ENCODE results near the gene EIF3M.
A peak's percentile ranks its signal among the peaks of the same experiment; 100 is the strongest.

The EIF3M gene

GRCh38 chr11:32583459-32584271 is at the start of gene EIF3M:
Gene EIF3M (plus strand): TSS chr11:32583831. CDS start chr11:32583888, 57 bp downstream.
- peak; percentile 96 for DNase-seq

GRCh38 chr11:32538804-32539203 is 44.8 kb upstream of the EIF3M start:
- DNase-seq, result no peak

GRCh38 chr11:32549611-32550187 is 33.9 kb upstream of the EIF3M start:
- DNase-seq, result no peak

GRCh38 chr11:32550207-32550606 is 33.4 kb upstream of the EIF3M start:
- no peak for DNase-seq

GRCh38 chr11:32555091-32555490 is 28.5 kb upstream of the EIF3M start:
- no peak for DNase-seq

GRCh38 chr11:32555895-32556294 is 27.7 kb upstream of the EIF3M start:
- no peak for DNase-seq

GRCh38 chr11:32561835-32562234 is 21.8 kb upstream of the EIF3M start:
- DNase-seq, result no peak

- DNase-seq, result no peak
Observed at GRCh38 chr11:32562839-32563599, 20.6 kb upstream of the EIF3M start.

GRCh38 chr11:32563600-32563959 is 20.1 kb upstream of the EIF3M start:
- DNase-seq, result no peak

GRCh38 chr11:32566517-32566916 is 17.1 kb upstream of the EIF3M start:
- no peak for DNase-seq

GRCh38 chr11:32567154-32567553 is 16.5 kb upstream of the EIF3M start:
- no peak for DNase-seq

- DNase-seq, result no peak
Observed at GRCh38 chr11:32569313-32569881, 14.2 kb upstream of the EIF3M start.

GRCh38 chr11:32571039-32571438 is 12.6 kb upstream of the EIF3M start:
- DNase-seq, result no peak

- no peak for DNase-seq
Observed at GRCh38 chr11:32573228-32573627, 10.4 kb upstream of the EIF3M start.

- DNase-seq, result no peak
Observed at GRCh38 chr11:32574421-32574820, 9.2 kb upstream of the EIF3M start.

GRCh38 chr11:32575070-32575469 is 8.6 kb upstream of the EIF3M start:
- DNase-seq, result no peak

GRCh38 chr11:32576456-32576855 is 7.2 kb upstream of the EIF3M start:
- DNase-seq, result no peak

- no peak for DNase-seq
Observed at GRCh38 chr11:32580967-32581366, 2.7 kb upstream of the EIF3M start.

GRCh38 chr11:32581556-32581955 is 2.1 kb upstream of the EIF3M start:
- DNase-seq, result no peak

GRCh38 chr11:32584921-32585320 is 1.3 kb downstream of the EIF3M start:
- no peak for DNase-seq

GRCh38 chr11:32586576-32587190 is 3.1 kb downstream of the EIF3M start:
- no peak for DNase-seq

- DNase-seq, result no peak
Observed at GRCh38 chr11:32594272-32594671, 10.6 kb downstream of the EIF3M start.

- DNase-seq, result peak; percentile 67
Observed at GRCh38 chr11:32596114-32596513, 12.5 kb downstream of the EIF3M start.

Data from activated CD8-positive, alpha-beta memory T cell treated with anti-CD3 and anti-CD28 coated beads, Interleukin-2, amount 50 U/mL, for 48 hours (primary cell).